H1 (cell line): ENCODE measurements around the gene MBLAC2. TPM values are rescaled to one million over a fixed set of nuclear protein-coding genes. Genes with fewer than 3 reads are reported as not detected.

Experiments used
- GTF2F1 ChIP-seq: IDR thresholded peaks from 2 replicates; pipeline ENCODE4 v1.6.1; 2012; ENCODE audit warnings: low read depth, low read length, improper control_type of control experiment, borderline replicate concordance
- SAP30 ChIP-seq: fragments of 300-600 bp; sonication (generic); IDR thresholded peaks from 2 replicates; pipeline ENCODE4 v1.7.1; 2012; ENCODE audit warnings: low read length, moderate library complexity, mild to moderate bottlenecking, inconsistent platforms; ENCODE audit not compliant: insufficient read depth, insufficient replicate concordance
- YY1 ChIP-seq: IDR thresholded peaks from 2 replicates; pipeline ENCODE4 v1.6.1; 2011; ENCODE audit warnings: low read depth, mild to moderate bottlenecking, low read length
- polyA plus RNA-seq, 7 experiments: library from polyadenylated mRNA; depleted of rRNA in 3 of 7; stranded (reverse) in 5 of 7; unstranded in 2 of 7; fragments of >200 nt in 5 of 7; fragments of 200-250 nt in 2 of 7; gene quantifications; 1 replicate in 5 of 7; 2 replicates in 1 of 7; 4 replicates in 1 of 7; pipeline versions ENCODE4 v1.2.1 to v1.2.3, GENCODE V29; 2011 to 2013; ENCODE audit warnings: missing spikeins in 2 of 7, mixed read lengths in 2 of 7
- total RNA-seq: library from RNA; stranded (reverse); fragmentation: NEBNext Ultra II Directional; extraction: Animal tissue kit (Norgen Biotek cat#: 25700); gene quantifications from 2 replicates; pipeline ENCODE4 v1.2.1, GENCODE V29; 2021

Gene MBLAC2
- total and polyA plus RNA-seq, 2 of the 8 experiments (the other 6 are each of a cell fraction or from before 2014, with no cell fraction given): 2.8 to 6.7 TPM

- TF ChIP-seq YY1 (no peak), GTF2F1 (no peak), SAP30 (no peak)
Observed at GRCh38 chr5:90424245-90424644, 50.3 kb downstream of the MBLAC2 start (continued).
